DMS53 treated with DMSO at 0.1 percent for 48 hours (cell line): Measurements from ENCODE around the gene CTNNA1.

ENCODE experiments used
- DNase-seq: peaks from one replicate; lab custom pipeline; 2025; ENCODE audit not compliant: unreplicated experiment; lab: John Stamatoyannopoulos, UW

The CTNNA1 gene

DNA sequence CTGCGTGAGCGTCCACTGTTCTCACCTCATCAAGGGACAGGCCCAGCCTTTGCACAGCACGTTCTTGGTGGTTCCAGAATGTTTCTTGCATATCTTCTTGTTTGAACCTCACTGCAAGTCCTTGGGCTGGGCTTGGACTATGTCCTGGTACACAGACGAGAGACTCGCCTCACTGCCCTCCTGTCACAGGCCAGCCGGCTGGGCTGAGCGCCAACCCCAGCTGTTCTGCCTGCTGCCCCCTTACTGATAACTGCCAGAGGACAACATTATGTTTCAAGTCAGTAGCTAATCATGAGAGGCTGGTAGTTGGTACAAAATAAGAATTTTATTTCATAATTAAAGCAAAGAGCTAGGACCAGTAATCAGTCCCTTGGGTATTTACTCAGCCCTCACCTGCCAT is 174.8 kb downstream of the CTNNA1 start:
- DNase-seq, result no peak

DNA sequence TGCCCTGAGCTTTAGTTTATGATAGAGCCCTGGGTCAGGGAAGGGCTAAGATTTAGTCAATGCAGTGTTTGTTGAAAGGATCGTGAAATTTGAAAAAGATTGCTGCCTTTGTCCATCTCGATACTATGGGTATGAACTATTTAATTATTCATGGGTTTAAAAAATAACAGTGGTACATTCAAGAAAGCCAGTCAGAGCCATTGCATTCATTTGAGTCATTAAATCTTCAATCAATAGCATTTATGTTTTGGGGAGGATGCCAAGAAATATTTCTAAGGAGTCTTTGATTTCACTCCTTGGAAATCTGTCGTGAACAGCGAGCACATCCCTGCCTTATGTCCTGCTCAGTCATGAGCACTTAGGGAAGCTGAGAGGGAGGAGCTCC is 176.3 kb downstream of the CTNNA1 start:
- DNase-seq, result no peak

DNA sequence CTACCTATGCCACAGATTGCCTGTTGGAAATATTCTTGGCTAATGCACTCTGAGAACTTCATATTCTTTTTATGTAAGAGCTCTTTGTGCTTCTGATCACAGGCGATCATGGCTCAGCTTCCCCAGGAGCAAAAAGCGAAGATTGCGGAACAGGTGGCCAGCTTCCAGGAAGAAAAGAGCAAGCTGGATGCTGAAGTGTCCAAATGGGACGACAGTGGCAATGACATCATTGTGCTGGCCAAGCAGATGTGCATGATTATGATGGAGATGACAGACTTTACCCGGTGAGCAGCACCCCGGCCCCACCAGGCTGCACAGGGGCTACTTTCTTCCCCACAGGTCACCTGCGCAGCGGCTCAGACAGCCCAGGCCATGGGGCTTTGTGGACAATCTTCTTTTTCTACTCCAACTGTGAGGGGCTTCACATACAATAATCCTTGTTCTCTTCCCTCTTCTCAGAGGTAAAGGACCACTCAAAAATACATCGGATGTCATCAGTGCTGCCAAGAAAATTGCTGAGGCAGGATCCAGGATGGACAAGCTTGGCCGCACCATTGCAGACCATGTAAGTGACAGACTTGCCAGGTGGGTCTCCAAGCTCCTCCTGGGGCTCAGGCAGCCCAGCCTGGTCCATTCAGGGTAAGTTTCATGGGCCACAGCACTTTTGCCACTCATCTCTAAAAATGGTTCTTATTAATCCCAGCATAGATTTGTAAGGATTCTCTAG is 177.3 kb downstream of the CTNNA1 start:
- no peak for DNase-seq

DNA sequence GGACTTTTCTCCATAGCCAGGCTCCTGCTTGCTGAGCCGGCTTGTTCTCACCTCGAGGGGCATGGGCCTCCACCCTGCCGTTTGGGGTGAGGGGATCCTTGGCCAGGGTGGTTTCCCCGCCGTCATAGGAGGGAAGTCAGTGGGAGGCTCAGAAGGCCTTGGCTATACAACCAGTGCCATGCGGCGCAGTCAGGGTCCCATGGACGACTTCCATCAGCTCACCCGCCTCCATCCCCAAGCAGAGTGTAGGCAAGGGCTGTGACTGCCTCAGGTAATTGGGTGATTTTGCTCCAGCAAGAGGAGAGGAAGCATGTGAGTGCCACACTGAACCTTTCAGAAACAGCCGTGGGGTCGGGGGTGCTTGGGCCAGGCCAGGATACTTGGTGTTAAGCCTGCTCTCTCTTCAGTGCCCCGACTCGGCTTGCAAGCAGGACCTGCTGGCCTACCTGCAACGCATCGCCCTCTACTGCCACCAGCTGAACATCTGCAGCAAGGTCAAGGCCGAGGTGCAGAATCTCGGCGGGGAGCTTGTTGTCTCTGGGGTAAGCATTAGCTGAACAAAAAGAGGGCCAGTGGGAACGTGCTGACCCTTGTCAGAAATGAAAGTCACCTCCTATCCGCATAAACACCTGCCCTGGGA is 179.1 kb downstream of the CTNNA1 start:
- no peak for DNase-seq

DNA sequence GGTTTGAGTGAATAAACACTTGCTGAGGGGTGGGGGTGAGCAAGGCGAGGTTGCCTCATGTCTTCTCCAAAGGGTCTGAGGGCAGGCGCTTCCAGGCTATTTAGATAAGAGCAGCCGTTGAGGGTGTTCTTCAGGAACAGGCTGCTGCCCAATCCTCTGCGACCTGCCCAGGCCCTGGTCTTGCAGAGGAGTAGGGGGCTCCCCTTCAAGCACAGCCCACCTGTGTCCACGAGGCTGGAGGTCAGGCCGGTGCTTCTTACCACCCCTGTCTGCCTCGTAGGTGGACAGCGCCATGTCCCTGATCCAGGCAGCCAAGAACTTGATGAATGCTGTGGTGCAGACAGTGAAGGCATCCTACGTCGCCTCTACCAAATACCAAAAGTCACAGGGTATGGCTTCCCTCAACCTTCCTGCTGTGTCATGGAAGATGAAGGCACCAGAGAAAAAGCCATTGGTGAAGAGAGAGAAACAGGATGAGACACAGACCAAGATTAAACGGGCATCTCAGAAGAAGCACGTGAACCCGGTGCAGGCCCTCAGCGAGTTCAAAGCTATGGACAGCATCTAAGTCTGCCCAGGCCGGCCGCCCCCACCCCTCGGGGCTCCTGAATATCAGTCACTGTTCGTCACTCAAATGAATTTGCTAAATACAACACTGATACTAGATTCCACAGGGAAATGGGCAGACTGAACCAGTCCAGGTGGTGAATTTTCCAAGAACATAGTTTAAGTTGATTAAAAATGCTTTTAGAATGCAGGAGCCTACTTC is 180.5 kb downstream of the CTNNA1 start:
- DNase-seq, result no peak

DNA sequence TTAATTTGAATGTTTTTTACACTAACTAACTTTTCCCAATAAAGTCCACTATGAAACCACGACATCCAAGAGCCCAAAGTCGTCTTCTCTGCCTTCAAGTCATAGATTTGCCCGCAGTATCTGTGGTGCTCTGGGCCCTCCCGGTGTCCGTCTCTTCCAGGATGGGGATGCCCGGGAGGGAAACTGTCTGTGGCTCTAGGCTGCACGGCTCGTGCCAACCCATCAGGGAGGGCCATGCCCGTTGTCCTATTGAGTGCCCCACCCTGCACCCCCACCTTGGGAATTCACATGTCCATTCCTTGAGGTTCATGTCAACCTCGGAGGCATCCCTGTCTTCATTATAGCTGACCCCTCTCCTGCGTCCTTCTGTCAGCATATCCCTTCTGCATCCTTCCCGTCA is 181.7 kb downstream of the CTNNA1 start:
- DNase-seq, result no peak

DNA sequence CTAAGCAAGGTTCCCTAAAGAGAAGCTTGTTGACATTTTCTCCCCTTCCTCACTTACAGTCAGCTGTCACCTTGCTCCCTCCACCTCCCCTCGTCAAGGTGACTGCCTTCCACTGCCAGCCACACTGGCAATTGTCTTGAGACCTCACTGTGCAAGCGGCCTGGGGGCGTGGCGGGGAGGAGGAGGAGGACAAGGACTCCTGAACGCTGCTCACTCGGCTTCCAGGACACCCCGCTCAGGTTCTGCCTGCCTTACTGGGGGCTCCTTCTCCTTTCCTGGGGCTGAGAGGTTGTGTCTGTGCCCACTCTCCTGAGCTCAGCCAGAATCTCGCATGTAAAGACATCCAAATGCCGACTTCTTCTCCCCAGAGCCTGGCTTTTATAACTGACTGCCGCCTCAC is 182.2 kb downstream of the CTNNA1 start:
- DNase-seq, result no peak

DNA sequence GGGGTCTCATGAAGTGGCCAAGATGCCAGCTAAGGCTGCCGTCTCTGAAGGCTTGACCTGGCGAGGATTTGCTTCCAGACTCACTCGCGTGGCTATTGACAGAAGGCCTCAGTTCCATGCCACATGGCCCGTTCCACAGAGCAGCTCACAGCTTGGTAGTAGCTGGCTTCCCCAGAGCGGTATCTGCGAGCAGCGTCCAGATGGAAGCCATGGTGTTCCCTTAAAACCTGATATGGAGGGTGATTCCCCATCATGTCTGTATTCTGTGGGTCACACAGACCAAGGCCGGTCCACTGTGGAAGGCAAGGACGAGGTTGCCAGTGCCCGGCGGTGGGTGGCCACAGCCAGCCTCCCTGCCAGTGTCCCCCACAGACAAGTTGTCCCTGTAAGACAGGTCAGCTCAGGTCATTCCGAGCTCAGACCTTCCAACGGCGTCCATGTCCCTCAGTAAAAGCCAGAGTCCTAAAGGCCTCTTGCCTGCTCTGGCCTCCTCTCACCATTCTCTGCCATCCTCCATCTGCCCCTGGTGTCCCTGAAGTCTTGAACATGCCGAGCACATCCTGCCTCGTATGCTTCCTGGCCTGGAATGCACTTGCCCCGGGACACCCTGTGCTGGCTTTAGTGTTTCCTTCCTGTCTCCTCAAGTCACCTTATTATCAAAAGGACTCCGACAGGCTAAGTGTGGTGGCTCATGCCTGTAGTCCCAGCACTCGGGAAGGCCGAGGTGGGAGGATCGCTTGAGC is 183.2 kb downstream of the CTNNA1 start:
- no peak for DNase-seq

DNA sequence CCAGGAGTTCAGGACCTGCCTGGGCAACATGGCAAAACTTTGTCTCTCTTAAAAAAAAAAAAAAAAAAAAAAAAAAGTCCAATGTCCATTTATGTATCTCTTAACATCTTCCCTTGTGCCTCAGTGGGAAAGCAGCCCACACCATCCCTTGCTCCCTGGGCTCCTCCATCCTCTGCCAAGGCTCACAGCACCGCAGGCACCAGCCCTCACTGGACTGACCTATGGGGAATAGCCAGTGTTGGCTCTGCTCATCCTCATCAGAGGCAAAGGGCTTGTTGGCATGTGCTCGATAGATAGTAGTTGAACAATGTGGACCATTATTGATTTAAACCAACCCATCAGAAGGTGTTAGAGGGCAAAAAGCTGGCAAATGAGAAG is 183.7 kb downstream of the CTNNA1 start:
- no peak for DNase-seq

DNA sequence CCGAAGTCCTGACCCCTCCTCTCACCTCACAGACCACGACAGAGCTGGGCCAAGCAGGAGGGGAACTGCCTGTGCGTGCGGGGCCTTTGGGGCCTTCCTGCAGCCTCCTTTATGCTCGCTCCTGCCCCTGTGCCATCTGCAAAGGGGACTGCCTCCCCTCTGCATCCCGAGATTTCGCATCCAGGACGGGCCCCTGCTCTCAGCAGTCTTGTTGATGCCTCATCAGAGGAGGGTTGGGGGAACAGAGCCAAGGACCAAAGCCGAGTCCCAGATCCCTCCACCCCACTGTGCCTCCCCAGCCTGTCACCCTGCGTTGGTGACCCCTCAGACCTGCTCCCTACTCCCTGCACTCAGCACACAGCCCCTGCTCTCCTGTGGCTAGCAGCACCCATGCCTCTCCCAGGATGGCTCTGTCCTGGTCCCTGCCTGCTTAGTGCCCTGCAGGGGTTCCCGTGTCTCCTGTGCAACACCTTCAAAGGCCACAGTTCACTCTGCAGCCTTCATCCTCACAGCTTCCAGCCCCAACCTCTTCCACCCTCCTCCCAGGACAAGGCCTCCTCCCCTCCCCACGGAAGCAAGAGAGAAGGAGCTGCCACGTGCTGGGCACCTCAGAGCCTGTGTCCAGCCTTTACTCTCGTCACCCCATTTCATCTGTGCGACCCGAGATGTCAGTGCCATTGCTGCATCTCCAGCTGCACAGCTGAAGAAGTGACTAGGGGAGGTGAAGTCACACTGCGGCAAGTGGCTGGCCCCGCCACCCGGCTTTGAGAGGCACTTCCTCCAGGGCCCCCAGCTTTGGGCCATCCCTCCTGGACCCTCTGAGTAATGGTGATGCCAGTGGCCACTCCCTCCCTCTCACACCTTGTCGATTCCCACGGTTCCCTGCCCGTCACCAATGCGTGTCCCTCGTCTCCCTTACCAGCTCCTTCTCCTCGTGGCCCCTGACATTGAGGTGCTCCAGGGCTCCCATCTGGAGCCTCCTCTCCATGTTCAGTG is 184.5 kb downstream of the CTNNA1 start:
- DNase-seq, result no peak

DNA sequence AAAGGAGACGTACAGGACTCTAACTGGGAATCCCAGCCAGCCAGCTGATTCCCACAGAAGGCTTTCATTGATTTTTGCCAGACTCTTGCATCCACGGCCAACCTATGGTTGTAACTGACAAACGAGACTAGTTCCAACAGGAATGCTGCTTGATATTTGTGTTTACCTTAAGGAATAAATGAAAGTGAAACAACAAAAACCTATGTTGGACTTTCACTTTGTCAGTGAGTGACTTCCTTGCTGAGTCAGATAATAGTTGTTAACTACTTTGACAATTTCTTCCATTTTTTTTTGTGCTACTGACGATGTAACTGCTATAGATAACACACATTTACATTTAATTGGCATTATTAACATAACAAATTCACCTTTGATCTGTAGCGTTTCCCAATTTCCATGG is 185.3 kb downstream of the CTNNA1 start:
- no peak for DNase-seq

DNA sequence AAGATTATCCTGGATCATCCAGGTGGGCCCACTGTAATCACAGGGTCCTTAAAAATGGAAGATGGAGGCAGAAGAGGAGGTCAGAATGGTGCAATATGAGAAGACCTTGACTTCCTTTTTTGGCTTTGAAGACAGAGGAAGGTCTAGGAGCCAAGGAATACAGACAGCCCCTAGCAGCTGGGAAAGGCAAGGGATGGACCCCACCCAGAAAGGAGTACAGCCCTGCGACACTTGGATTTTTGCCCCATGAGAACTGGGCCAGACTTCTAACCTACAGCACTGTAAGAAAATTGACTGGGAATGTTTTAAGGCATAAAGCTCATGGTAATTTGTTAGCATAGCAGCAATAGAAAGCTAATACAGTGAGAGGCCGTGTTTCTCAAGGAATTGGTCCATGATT is 188.8 kb downstream of the CTNNA1 start:
- no peak for DNase-seq

DNA sequence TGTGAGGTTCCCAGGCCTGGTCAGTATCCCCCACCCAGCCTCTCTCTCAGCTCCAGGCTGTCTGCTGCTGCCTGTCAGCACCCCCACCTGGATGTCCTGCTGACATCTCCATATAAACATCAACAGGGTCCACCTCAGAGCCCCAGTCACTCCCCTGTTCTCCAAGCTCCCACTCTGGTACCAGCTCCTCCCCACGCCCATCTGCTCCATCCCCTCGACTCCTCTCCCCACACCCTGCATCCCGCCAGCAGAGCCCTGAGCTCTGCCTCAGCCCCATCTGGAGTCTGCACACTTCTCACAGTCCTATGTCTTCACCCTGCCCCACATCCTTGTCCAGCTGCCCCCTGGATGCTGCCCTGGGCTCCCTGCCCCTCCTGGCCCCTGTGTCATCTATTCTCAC is 189.6 kb downstream of the CTNNA1 start:
- no peak for DNase-seq

DNA sequence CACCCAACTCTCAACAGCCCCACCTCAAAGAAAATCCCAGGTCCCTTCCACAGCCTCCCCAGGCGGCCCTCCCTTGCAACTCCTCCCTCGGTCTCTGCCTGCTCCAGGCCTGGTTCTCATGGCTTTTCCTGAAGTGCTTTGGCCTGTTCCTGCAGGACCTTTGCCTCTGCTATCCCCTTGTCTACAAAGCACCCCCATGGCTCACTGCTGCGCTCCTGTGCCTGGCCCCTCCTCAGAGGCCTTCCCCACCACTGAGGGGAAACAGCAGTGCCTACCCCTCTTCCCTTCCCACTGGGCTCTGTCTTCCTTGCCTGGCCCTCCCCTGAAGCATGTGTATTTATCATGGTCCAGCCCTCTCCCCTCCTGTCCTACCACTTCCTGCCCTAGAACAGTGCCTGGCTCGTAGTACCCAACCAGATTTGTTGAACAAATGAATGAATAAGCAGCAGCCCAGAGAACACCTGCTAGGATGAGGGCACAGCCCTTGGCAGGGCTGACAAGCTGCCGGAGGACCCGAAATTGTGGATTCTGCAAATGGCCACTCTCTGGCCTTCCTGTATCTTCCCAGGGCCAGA is 190.5 kb downstream of the CTNNA1 start:
- no peak for DNase-seq

DNA sequence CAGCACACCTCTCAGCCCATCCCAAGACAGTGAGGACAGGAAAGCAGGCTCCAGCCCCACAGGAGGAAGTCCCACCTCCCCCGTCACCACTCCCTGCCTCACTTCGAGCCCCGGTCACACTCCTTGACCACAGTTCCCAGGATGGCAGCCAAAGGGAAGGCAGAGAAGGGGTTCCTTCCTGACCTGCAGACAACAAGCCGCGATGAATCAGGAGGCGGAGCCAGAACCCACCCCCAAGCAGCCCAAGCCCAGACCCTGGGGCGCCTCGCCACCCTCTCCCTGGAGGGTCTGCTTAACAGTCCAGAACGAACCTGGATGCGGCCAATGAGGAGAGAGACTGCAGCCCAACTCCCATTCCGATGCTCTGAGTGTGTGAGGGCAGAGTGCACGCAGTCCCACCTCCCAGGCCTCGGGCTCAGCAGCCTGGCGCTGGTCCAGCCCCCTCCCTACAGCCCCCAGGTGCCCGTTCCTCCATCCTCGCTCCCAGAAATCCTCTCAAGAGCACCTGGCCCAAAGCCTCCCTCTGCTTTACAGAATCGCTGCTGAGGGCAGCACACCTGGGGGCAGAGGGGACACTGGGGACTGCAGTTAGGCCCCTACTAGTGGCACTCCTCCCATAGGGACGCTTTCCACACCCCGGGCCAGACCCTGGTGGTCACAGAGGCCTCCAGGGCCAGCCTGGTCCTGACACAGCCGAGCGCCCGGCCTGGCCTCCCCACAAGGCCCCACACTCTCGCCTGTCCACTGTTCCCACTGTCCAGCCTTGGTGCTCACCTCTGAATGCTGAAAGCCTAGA is 191.5 kb downstream of the CTNNA1 start:
- DNase-seq, result no peak

DNA sequence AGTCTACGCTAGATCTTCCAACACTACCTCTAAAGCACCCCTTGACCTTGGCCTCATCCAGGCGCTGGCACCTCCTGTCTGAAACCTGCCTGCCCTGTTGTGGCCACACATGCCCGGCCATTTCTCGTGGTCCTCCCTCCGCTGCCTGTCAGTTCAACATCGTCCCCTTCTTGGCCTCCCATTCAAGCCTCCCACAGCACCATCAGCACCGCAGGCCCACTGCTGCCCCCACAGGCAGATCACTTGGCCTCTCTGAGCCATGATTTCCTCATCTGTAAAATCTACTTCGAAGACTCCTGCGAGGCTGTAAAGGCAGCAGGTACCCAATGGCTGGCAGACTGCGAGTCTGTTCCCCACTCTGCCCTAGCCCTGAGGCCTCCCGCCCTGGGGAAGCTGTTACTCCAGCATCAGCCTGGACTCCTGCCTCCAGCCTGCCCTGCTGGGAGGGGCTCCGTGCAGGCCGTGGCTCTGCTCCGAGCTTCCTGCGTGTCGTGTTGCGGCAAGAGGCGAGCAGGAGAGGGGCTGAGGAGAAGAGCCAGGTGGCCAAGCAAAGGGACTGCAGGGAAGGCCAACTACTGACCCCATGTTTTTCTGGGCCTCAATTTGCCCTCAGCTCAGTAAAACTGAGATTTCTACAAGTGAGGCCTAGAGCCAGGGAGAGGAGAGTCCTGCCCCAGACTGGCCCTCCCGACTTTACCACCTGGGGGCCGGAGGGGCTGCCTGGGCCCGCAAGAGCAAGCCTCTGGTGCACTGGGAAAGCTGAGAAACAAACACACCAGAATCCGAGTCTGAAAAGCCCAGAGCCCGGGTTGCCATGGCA is 192.4 kb downstream of the CTNNA1 start:
- DNase-seq, result no peak

DNA sequence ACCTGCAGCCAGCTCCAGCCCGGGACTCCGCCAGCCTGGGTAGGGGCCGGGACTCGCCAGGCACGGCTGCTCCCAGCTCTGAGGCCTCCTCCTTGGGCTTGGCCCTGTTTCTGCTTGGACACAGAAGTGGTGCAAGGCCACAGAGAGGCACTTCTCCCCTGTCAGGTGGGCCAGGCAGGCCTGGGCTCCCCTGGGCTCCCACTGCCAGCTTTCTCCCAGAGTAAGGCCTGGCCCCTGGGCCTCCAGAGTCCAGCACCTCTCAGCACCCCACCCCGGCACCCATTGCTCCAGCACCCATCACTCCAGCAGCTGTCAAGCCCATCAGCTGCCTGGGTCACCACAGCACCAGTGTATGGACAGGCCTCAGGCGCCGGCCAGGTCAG is 193.0 kb downstream of the CTNNA1 start:
- DNase-seq, result no peak

DNA sequence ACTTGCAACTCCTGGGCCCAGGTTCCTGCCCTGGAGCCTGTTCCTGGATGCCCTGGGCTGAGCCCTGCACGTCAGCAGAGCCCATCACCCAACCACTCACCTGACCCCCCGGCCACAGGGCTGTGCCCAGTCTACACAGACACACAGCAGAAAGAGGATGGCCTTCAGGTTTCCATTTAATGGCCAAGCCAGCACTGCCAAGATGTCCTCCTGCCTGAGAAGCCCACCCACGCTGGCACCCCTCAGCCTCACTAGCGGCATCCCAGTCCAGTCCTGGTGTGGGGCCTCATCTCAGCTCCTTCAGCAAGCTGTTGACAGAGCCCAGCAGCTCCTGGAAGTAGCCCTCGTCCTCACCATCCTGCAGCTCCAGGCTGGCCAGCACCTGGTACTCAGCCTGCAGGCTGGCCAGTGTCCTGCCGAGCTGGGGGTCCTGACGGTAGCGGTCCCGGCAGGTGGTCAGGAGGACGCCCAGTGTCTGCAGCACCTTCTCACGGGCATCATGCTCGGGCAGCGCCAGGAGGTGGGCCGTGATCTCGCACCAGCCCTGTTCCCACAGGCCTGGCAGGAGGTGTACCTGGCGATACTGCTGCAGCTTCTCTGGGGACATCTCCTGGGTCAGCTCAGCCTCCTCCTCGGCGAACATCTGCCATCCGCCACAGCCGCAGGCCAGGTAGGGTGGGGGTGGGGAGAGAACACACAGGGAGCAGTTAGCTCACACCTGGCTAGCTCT is 193.8 kb downstream of the CTNNA1 start:
- DNase-seq, result no peak
